Measurements from ENCODE around the gene CD109. TPM values are rescaled to one million over a fixed set of nuclear protein-coding genes. Genes with fewer than 3 reads are reported as not detected.

The CD109 gene
- total and polyA plus RNA-seq, 2 of the 8 experiments (the other 6 are each of a cell fraction or from before 2014, with no cell fraction given): 1.4 to 5.3 TPM

DNA sequence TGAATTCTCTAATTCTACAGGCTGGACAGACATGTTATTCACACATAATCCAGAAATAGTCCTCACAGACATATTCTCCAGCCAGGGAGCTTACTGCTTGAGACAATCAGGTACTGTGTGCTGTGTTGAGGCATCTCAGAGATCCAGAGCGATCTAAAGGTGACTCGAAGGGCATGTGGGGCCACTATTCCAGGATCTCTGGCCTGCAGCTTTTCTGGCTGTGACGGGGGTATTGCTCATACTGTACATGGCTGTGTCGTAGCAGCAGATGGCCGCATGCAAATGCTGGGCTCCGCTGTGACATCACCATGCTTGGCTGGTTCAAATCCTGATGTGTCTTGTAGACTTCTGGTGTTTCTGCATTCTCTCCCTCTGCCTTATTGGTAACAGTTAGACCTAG lies 37.8 kb downstream of the CD109 start (continued):
- TF ChIP-seq, protein P1, sequence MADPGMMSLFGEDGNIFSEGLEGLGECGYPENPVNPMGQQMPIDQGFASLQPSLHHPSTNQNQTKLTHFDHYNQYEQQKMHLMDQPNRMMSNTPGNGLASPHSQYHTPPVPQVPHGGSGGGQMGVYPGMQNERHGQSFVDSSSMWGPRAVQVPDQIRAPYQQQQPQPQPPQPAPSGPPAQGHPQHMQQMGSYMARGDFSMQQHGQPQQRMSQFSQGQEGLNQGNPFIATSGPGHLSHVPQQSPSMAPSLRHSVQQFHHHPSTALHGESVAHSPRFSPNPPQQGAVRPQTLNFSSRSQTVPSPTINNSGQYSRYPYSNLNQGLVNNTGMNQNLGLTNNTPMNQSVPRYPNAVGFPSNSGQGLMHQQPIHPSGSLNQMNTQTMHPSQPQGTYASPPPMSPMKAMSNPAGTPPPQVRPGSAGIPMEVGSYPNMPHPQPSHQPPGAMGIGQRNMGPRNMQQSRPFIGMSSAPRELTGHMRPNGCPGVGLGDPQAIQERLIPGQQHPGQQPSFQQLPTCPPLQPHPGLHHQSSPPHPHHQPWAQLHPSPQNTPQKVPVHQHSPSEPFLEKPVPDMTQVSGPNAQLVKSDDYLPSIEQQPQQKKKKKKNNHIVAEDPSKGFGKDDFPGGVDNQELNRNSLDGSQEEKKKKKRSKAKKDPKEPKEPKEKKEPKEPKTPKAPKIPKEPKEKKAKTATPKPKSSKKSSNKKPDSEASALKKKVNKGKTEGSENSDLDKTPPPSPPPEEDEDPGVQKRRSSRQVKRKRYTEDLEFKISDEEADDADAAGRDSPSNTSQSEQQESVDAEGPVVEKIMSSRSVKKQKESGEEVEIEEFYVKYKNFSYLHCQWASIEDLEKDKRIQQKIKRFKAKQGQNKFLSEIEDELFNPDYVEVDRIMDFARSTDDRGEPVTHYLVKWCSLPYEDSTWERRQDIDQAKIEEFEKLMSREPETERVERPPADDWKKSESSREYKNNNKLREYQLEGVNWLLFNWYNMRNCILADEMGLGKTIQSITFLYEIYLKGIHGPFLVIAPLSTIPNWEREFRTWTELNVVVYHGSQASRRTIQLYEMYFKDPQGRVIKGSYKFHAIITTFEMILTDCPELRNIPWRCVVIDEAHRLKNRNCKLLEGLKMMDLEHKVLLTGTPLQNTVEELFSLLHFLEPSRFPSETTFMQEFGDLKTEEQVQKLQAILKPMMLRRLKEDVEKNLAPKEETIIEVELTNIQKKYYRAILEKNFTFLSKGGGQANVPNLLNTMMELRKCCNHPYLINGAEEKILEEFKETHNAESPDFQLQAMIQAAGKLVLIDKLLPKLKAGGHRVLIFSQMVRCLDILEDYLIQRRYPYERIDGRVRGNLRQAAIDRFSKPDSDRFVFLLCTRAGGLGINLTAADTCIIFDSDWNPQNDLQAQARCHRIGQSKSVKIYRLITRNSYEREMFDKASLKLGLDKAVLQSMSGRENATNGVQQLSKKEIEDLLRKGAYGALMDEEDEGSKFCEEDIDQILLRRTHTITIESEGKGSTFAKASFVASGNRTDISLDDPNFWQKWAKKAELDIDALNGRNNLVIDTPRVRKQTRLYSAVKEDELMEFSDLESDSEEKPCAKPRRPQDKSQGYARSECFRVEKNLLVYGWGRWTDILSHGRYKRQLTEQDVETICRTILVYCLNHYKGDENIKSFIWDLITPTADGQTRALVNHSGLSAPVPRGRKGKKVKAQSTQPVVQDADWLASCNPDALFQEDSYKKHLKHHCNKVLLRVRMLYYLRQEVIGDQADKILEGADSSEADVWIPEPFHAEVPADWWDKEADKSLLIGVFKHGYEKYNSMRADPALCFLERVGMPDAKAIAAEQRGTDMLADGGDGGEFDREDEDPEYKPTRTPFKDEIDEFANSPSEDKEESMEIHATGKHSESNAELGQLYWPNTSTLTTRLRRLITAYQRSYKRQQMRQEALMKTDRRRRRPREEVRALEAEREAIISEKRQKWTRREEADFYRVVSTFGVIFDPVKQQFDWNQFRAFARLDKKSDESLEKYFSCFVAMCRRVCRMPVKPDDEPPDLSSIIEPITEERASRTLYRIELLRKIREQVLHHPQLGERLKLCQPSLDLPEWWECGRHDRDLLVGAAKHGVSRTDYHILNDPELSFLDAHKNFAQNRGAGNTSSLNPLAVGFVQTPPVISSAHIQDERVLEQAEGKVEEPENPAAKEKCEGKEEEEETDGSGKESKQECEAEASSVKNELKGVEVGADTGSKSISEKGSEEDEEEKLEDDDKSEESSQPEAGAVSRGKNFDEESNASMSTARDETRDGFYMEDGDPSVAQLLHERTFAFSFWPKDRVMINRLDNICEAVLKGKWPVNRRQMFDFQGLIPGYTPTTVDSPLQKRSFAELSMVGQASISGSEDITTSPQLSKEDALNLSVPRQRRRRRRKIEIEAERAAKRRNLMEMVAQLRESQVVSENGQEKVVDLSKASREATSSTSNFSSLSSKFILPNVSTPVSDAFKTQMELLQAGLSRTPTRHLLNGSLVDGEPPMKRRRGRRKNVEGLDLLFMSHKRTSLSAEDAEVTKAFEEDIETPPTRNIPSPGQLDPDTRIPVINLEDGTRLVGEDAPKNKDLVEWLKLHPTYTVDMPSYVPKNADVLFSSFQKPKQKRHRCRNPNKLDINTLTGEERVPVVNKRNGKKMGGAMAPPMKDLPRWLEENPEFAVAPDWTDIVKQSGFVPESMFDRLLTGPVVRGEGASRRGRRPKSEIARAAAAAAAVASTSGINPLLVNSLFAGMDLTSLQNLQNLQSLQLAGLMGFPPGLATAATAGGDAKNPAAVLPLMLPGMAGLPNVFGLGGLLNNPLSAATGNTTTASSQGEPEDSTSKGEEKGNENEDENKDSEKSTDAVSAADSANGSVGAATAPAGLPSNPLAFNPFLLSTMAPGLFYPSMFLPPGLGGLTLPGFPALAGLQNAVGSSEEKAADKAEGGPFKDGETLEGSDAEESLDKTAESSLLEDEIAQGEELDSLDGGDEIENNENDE (IDR thresholded peaks at IDR 0.05; ENCODE audit: insufficient replicate concordance, low read length): no peak
- no peak for TF ChIP-seq CEBPB (IDR thresholded peaks at IDR 0.05; ENCODE audit: low read depth, low read length)
- no peak for TF ChIP-seq SP2 (IDR thresholded peaks at IDR 0.05; ENCODE audit: low read length)
- no peak for TF ChIP-seq HDAC2 (IDR thresholded peaks at IDR 0.05; ENCODE audit: borderline replicate concordance in 1 of 2, low read depth in 2 of 2, low read length in 2 of 2)
- no peak for TF ChIP-seq SP1 (IDR thresholded peaks at IDR 0.05; ENCODE audit: low read depth, low read length)

All from H1 (cell line).